ENCODE results near the gene PTTG1. TPM values are rescaled to one million over a fixed set of nuclear protein-coding genes. Genes with fewer than 3 reads are reported as not detected.

The PTTG1 gene
- total and polyA plus RNA-seq, 9 of the 15 experiments (the other 6 are each of a cell fraction or from before 2014, with no cell fraction given) = 193 to 1,088 (median 349) TPM

GRCh38 chr5:160432196-160432595, 10.5 kb downstream of the PTTG1 start (continued):
- TF ChIP-seq, protein P1, sequence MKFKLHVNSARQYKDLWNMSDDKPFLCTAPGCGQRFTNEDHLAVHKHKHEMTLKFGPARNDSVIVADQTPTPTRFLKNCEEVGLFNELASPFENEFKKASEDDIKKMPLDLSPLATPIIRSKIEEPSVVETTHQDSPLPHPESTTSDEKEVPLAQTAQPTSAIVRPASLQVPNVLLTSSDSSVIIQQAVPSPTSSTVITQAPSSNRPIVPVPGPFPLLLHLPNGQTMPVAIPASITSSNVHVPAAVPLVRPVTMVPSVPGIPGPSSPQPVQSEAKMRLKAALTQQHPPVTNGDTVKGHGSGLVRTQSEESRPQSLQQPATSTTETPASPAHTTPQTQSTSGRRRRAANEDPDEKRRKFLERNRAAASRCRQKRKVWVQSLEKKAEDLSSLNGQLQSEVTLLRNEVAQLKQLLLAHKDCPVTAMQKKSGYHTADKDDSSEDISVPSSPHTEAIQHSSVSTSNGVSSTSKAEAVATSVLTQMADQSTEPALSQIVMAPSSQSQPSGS (CRISPR knock-in tag; IDR thresholded peaks at IDR 0.05) = no peak
- TF ChIP-seq POLR2B (IDR thresholded peaks at IDR 0.05; ENCODE audit: low read depth, partially characterized antibody) (no peak), ZNF589 (CRISPR knock-in tag; IDR thresholded peaks at IDR 0.05; ENCODE audit: low read depth) (no peak)

DNA sequence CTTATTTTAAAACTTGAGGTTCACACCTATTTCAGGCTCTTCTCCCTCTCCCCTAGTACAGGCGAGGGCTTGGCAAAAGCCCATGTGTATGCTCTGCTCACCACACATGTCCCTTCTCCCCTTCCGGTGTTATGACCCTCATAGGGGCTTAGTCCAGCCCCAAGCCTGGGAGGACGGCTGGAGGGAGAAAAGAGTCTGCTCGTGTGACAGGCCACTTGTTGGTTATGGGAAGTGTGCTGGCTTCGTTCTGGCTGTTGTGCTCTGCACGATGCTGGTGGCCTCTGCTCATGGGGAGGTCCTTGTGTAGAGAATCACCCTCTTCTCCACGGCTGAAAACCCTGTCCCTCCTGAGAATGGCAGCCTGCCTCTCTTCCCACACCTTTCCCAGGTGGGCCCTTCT, 11.1 kb downstream of the PTTG1 start:
- POLR2A ChIA-PET = interaction anchor here (1.0 kb wide), 1 partner anchor 9 kb away, joined by 3 read pairs; no protein-coding TSS in a partner anchor
- TF ChIP-seq TRIM28 (IDR thresholded peaks at IDR 0.05) (no peak), HSF4 (CRISPR knock-in tag; IDR thresholded peaks at IDR 0.05; ENCODE audit: borderline replicate concordance) (no peak), CSDE1 (IDR thresholded peaks at IDR 0.05) (no peak), EP400 (IDR thresholded peaks at IDR 0.05) (no peak), ZNF507 (tag; conservative IDR thresholded peaks at IDR 0.05) (no peak)
- TF ChIP-seq, protein P2, sequence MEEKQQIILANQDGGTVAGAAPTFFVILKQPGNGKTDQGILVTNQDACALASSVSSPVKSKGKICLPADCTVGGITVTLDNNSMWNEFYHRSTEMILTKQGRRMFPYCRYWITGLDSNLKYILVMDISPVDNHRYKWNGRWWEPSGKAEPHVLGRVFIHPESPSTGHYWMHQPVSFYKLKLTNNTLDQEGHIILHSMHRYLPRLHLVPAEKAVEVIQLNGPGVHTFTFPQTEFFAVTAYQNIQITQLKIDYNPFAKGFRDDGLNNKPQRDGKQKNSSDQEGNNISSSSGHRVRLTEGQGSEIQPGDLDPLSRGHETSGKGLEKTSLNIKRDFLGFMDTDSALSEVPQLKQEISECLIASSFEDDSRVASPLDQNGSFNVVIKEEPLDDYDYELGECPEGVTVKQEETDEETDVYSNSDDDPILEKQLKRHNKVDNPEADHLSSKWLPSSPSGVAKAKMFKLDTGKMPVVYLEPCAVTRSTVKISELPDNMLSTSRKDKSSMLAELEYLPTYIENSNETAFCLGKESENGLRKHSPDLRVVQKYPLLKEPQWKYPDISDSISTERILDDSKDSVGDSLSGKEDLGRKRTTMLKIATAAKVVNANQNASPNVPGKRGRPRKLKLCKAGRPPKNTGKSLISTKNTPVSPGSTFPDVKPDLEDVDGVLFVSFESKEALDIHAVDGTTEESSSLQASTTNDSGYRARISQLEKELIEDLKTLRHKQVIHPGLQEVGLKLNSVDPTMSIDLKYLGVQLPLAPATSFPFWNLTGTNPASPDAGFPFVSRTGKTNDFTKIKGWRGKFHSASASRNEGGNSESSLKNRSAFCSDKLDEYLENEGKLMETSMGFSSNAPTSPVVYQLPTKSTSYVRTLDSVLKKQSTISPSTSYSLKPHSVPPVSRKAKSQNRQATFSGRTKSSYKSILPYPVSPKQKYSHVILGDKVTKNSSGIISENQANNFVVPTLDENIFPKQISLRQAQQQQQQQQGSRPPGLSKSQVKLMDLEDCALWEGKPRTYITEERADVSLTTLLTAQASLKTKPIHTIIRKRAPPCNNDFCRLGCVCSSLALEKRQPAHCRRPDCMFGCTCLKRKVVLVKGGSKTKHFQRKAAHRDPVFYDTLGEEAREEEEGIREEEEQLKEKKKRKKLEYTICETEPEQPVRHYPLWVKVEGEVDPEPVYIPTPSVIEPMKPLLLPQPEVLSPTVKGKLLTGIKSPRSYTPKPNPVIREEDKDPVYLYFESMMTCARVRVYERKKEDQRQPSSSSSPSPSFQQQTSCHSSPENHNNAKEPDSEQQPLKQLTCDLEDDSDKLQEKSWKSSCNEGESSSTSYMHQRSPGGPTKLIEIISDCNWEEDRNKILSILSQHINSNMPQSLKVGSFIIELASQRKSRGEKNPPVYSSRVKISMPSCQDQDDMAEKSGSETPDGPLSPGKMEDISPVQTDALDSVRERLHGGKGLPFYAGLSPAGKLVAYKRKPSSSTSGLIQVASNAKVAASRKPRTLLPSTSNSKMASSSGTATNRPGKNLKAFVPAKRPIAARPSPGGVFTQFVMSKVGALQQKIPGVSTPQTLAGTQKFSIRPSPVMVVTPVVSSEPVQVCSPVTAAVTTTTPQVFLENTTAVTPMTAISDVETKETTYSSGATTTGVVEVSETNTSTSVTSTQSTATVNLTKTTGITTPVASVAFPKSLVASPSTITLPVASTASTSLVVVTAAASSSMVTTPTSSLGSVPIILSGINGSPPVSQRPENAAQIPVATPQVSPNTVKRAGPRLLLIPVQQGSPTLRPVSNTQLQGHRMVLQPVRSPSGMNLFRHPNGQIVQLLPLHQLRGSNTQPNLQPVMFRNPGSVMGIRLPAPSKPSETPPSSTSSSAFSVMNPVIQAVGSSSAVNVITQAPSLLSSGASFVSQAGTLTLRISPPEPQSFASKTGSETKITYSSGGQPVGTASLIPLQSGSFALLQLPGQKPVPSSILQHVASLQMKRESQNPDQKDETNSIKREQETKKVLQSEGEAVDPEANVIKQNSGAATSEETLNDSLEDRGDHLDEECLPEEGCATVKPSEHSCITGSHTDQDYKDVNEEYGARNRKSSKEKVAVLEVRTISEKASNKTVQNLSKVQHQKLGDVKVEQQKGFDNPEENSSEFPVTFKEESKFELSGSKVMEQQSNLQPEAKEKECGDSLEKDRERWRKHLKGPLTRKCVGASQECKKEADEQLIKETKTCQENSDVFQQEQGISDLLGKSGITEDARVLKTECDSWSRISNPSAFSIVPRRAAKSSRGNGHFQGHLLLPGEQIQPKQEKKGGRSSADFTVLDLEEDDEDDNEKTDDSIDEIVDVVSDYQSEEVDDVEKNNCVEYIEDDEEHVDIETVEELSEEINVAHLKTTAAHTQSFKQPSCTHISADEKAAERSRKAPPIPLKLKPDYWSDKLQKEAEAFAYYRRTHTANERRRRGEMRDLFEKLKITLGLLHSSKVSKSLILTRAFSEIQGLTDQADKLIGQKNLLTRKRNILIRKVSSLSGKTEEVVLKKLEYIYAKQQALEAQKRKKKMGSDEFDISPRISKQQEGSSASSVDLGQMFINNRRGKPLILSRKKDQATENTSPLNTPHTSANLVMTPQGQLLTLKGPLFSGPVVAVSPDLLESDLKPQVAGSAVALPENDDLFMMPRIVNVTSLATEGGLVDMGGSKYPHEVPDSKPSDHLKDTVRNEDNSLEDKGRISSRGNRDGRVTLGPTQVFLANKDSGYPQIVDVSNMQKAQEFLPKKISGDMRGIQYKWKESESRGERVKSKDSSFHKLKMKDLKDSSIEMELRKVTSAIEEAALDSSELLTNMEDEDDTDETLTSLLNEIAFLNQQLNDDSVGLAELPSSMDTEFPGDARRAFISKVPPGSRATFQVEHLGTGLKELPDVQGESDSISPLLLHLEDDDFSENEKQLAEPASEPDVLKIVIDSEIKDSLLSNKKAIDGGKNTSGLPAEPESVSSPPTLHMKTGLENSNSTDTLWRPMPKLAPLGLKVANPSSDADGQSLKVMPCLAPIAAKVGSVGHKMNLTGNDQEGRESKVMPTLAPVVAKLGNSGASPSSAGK (IDR thresholded peaks at IDR 0.05) = no peak

More for the DNA sequence above, 11.1 kb downstream of the PTTG1 start:
- Histone ChIP-seq H3K27me3 (ENCODE audit: control insufficient read depth in 2 of 2, insufficient read depth in 2 of 2, low read length in 2 of 2) (no peaks in the 10 kb centered on the region), H3K27ac (ENCODE audit: extremely low read depth, low read depth, low read length) (no peak overlapping the region), H3K4me3 (no peak overlapping the region), H3K79me2 (ENCODE audit: control insufficient read depth, insufficient read depth, low read length) (no peaks in the 10 kb centered on the region), H3K4me2 (ENCODE audit: insufficient read depth, low read length) (no peak overlapping the region), H3K9me1 (ENCODE audit: control insufficient read depth, insufficient read depth, low read length) (no peaks in the 10 kb centered on the region), H2AFZ (ENCODE audit: low read depth, low read length) (no peak overlapping the region), H3K4me1 (replicated peaks in 1 of 2; ENCODE audit: control insufficient read depth in 2 of 2, insufficient read depth in 2 of 2, low read length in 2 of 2) (peaks cover 7 to 12% of the 10 kb centered on the region in 2 experiments; a peak in 4 of 5 replicates), H3K9ac (ENCODE audit: insufficient read depth in 1 of 2, low read depth in 2 of 2, low read length in 2 of 2) (no peak overlapping the region), H3K36me3 (ENCODE audit: control insufficient read depth, insufficient read depth, low read length) (peaks cover 19% of the 10 kb centered on the region; the same call in 2 of the 3 replicates), H4K20me1 (replicated peaks; ENCODE audit: control insufficient read depth, insufficient read depth, low read length) (no peaks in the 10 kb centered on the region), H3K9me3 (replicated peaks; ENCODE audit: control insufficient read depth, insufficient read depth, low read depth, low read length) (no peaks in the 10 kb centered on the region)
- no TSS peak for BruUV-seq (replicated peaks)
- in situ Hi-C loops (cut with MboI) (no loop called here), intact Hi-C loops (cut with micrococcal nuclease) (no loop called here)
- WGBS (ENCODE audit: insufficient coverage, low coverage, missing lambda C conversion rate) = 11% methylated on average over 6 of the region's 7 CpGs
- no peak; the same call in 2 of the 3 replicates for ATAC-seq
- FAIRE-seq = no peak
- CTCF ChIA-PET (ENCODE audit: low intra/inter-chr PET ratio) = no interaction called here
- DNase-seq (ENCODE audit: extremely low read depth in 1 of 4, low spot score in 3 of 4) = no peak

Measured in K562 (cell line).